WTC11 (cell line): ENCODE data around the gene EME1. TPM values are rescaled to one million over a fixed set of nuclear protein-coding genes. Genes with fewer than 3 reads are reported as not detected.

Experiments used
- ATAC-seq: fragments of 200-7000 bp; cut with Tn5 transposase; 2 replicates; pipeline ENCODE4 v1.10.0; 2021; ENCODE audit warnings: mild to moderate bottlenecking, moderate library complexity
- CTCF ChIA-PET: fragments of 300-600 bp; sonication (Branson Sonifier 250); formaldehyde crosslinking; loops from one replicate; lab custom pipeline; 2021; ENCODE audit warnings: antibody characterized with exemption; lab: Charles Lee
- POLR2A ChIA-PET: fragments of 350-600 bp; sonication (Branson Sonifier 250); formaldehyde crosslinking; loops from one replicate; lab custom pipeline; 2021; ENCODE audit warnings: antibody characterized with exemption; lab: Charles Lee
- DNase-seq: peaks from one replicate; pipeline ENCODE4 v3.0.0; 2021; ENCODE audit warnings: low spot score
- H3K27ac Mint-ChIP-seq: 2 replicates; pipeline ENCODE4 v1.8.0; 2021; ENCODE audit warnings: mixed read lengths
- H3K27me3 Mint-ChIP-seq: 2 replicates; pipeline ENCODE4 v1.8.0; 2021; ENCODE audit warnings: low read depth, mild to moderate bottlenecking, moderate library complexity, mixed read lengths
- H3K36me3 Mint-ChIP-seq: 2 replicates; pipeline ENCODE4 v1.8.0; 2021; ENCODE audit warnings: mixed read lengths
- H3K4me1 Mint-ChIP-seq: 2 replicates; pipeline ENCODE4 v1.8.0; 2022; ENCODE audit warnings: mixed read lengths
- H3K4me3 Mint-ChIP-seq: 2 replicates; pipeline ENCODE4 v1.8.0; 2021; ENCODE audit warnings: mild to moderate bottlenecking, moderate library complexity, mixed read lengths
- H3K9me3 Mint-ChIP-seq: 2 replicates; pipeline ENCODE4 v1.8.0; 2021; ENCODE audit warnings: mixed read lengths
- CREB1 ChIP-seq: sonication (generic); formaldehyde crosslinking; IDR thresholded peaks from 2 replicates; pipeline ENCODE4 v1.8.0; 2023; ENCODE audit warnings: mild to moderate bottlenecking, missing genetic modification reagents
- E2F4 ChIP-seq: sonication (generic); formaldehyde crosslinking; IDR thresholded peaks from 2 replicates; pipeline ENCODE4 v1.8.1; 2022; ENCODE audit warnings: low read depth, mild to moderate bottlenecking, moderate library complexity, missing genetic modification reagents, borderline replicate concordance
- EMX1 ChIP-seq: fragments of 250-450 bp; sonication (Bioruptor Pico); IDR thresholded peaks from 2 replicates; pipeline ENCODE4 v1.8.0; 2021; ENCODE audit warnings: mild to moderate bottlenecking
- FOXK1 ChIP-seq: sonication (generic); formaldehyde crosslinking; IDR thresholded peaks from 2 replicates; pipeline ENCODE4 v1.8.0; 2022; ENCODE audit warnings: mild to moderate bottlenecking, moderate library complexity, missing genetic modification reagents
- KAT7 ChIP-seq: sonication (generic); formaldehyde crosslinking; IDR thresholded peaks from 2 replicates; pipeline ENCODE4 v1.8.1; 2023; ENCODE audit warnings: missing genetic modification reagents, mild to moderate bottlenecking, borderline replicate concordance
- MAX ChIP-seq: sonication (generic); formaldehyde crosslinking; IDR thresholded peaks from 2 replicates; pipeline ENCODE4 v1.8.0; 2022; ENCODE audit warnings: mild to moderate bottlenecking, missing genetic modification reagents
- NR2C2 ChIP-seq: sonication (generic); formaldehyde crosslinking; IDR thresholded peaks from 2 replicates; pipeline ENCODE4 v1.8.0; 2022; ENCODE audit warnings: mild to moderate bottlenecking, missing genetic modification reagents
- RELA ChIP-seq: sonication (generic); formaldehyde crosslinking; IDR thresholded peaks from 2 replicates; pipeline ENCODE4 v1.8.1; 2022; ENCODE audit warnings: missing genetic modification reagents, mild to moderate bottlenecking, borderline replicate concordance
- SMAD3 ChIP-seq: sonication (generic); formaldehyde crosslinking; IDR thresholded peaks from 2 replicates; pipeline ENCODE4 v1.8.0; 2022; ENCODE audit warnings: missing genetic modification reagents, mild to moderate bottlenecking, borderline replicate concordance
- SP1 ChIP-seq: sonication (generic); formaldehyde crosslinking; conservative IDR thresholded peaks from 2 replicates; pipeline ENCODE4 v1.8.1; 2022; ENCODE audit warnings: missing genetic modification reagents
- TEAD4 ChIP-seq: sonication (generic); formaldehyde crosslinking; IDR thresholded peaks from 2 replicates; pipeline ENCODE4 v1.8.0; 2022; ENCODE audit warnings: mild to moderate bottlenecking, missing genetic modification reagents
- ZBTB21 ChIP-seq: sonication (generic); formaldehyde crosslinking; IDR thresholded peaks from 2 replicates; pipeline ENCODE4 v1.8.1; 2023; ENCODE audit warnings: mild to moderate bottlenecking, missing genetic modification reagents, borderline replicate concordance
- ZNF219 ChIP-seq: sonication (generic); formaldehyde crosslinking; IDR thresholded peaks from 2 replicates; pipeline ENCODE4 v1.8.0; 2023; ENCODE audit warnings: missing genetic modification reagents, mild to moderate bottlenecking, borderline replicate concordance
- ZNF416 ChIP-seq: fragments of 250-450 bp; sonication (Bioruptor Pico); IDR thresholded peaks from 2 replicates; pipeline ENCODE4 v1.9.0; 2021; ENCODE audit warnings: mild to moderate bottlenecking, inconsistent platforms
- total RNA-seq: library from RNA; stranded (reverse); gene quantifications from 3 replicates; pipeline ENCODE4 v1.2.3, GENCODE V29; 2021
- TF ChIP-seq, protein P1 (sequence below): sonication (generic); formaldehyde crosslinking; IDR thresholded peaks from 2 replicates; pipeline ENCODE4 v1.8.1; 2022; ENCODE audit warnings: low read depth, missing genetic modification reagents, borderline replicate concordance
- TF ChIP-seq, protein P2 (sequence below): sonication (generic); formaldehyde crosslinking; IDR thresholded peaks from 2 replicates; pipeline ENCODE4 v1.8.1; 2023; ENCODE audit warnings: mild to moderate bottlenecking, missing genetic modification reagents
- TF ChIP-seq, protein P3 (sequence below): sonication (generic); formaldehyde crosslinking; IDR thresholded peaks from 2 replicates; pipeline ENCODE4 v1.8.1; 2022; ENCODE audit warnings: mild to moderate bottlenecking, moderate library complexity, missing genetic modification reagents
- TF ChIP-seq, protein P4 (sequence below): sonication (generic); formaldehyde crosslinking; IDR thresholded peaks from 2 replicates; pipeline ENCODE4 v1.8.0; 2023; ENCODE audit warnings: mild to moderate bottlenecking, missing genetic modification reagents

EME1 gene
- total RNA-seq, 1 experiment from 2014 or later: 24.9 TPM

DNA sequence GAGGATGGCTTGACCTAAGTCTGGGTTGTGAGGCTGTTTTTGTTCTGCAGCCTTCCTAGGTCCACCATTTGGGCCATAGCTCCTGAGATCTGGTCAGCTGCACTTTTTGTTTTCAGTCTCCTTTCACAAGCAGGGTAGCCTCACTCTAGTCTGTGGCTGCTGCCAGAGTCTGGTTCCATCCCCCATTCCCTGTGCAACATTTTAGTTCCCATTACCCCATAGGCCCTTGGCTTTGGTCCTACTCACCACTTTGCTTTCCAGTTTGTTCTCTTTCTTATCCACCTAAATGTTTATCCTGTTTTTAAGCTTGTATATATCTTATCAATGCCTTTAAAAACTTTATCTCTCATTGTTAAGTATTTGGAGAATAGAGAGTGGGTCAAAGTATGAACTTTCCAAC lies 33.6 kb upstream of the EME1 start:
- POLR2A ChIA-PET: no interaction called here
- TF ChIP-seq NR2C2 (CRISPR knock-in tag) (no peak), ZNF416 (no peak), RELA (CRISPR knock-in tag) (no peak), SP1 (CRISPR knock-in tag) (no peak)
- TF ChIP-seq, protein P1, sequence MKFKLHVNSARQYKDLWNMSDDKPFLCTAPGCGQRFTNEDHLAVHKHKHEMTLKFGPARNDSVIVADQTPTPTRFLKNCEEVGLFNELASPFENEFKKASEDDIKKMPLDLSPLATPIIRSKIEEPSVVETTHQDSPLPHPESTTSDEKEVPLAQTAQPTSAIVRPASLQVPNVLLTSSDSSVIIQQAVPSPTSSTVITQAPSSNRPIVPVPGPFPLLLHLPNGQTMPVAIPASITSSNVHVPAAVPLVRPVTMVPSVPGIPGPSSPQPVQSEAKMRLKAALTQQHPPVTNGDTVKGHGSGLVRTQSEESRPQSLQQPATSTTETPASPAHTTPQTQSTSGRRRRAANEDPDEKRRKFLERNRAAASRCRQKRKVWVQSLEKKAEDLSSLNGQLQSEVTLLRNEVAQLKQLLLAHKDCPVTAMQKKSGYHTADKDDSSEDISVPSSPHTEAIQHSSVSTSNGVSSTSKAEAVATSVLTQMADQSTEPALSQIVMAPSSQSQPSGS (CRISPR knock-in tag): no peak
- TF ChIP-seq, protein P2, sequence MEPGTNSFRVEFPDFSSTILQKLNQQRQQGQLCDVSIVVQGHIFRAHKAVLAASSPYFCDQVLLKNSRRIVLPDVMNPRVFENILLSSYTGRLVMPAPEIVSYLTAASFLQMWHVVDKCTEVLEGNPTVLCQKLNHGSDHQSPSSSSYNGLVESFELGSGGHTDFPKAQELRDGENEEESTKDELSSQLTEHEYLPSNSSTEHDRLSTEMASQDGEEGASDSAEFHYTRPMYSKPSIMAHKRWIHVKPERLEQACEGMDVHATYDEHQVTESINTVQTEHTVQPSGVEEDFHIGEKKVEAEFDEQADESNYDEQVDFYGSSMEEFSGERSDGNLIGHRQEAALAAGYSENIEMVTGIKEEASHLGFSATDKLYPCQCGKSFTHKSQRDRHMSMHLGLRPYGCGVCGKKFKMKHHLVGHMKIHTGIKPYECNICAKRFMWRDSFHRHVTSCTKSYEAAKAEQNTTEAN: no peak
- TF ChIP-seq, all 79 proteins: peak for 0
- Mint-ChIP-seq H3K27ac (no peak overlapping the region), H3K27me3 (peaks cover 11% of the 10 kb centered on the region), H3K4me1 (peaks cover 1% of the 10 kb centered on the region), H3K36me3 (peaks cover 3% of the 10 kb centered on the region), H3K9me3 (peaks cover 16% of the 10 kb centered on the region), H3K4me3 (no peak overlapping the region)
- CTCF ChIA-PET: no interaction called here
- ATAC-seq (no peak), DNase-seq (no peak)

DNA sequence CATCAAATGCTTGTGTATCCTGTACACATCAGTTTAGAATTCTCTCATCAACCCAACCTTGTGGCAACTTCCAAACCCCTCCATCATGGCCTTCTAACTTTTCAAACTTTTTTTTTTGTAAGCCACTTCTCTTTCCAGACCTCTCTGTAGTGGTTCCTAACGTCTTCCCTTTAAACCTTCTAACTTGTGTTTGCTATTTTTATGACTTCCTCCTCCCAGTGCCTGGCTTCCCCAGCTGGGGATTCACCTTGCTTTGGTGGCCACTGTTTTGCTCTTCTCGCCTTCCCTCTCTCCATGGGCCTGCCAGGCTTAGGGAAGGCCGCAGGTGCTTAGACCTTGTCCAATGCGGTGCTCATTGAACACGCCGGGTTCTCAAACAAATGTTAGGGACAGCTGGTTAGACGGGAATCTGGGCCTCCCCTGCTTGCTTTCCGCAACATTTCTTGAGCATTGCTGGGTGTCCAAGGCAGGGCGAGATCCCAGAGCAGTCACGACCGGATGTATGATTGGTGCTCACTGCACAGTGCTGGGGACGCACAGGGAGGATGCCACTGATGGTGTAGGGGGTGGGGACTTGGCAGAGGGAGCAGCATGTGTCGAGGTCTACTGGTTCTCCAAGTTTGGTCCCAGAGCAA lies 28.2 kb upstream of the EME1 start:
- peak overlapping the region; percentile 74 for H3K4me3 Mint-ChIP-seq
- no peak overlapping the region for H3K27ac Mint-ChIP-seq
- H3K27me3 Mint-ChIP-seq: peaks cover 16% of the 10 kb centered on the region
- H3K4me1 Mint-ChIP-seq: peaks cover 32% of the 10 kb centered on the region
- POLR2A ChIA-PET: interaction anchor here (0.7 kb wide), 1 partner anchor 325 kb away, joined by 3 read pairs; no protein-coding TSS in a partner anchor
- no peak for ATAC-seq
- no peaks in the 10 kb centered on the region for H3K9me3 Mint-ChIP-seq
- no peak for TF ChIP-seq CREB1 (CRISPR knock-in tag)
- TF ChIP-seq TEAD4: no peak
- TF ChIP-seq FOXK1 (CRISPR knock-in tag): no peak
- no peak for TF ChIP-seq ZBTB21 (CRISPR knock-in tag)
- no peak for TF ChIP-seq KAT7 (CRISPR knock-in tag)
- no peak for TF ChIP-seq NR2C2 (CRISPR knock-in tag)
- DNase-seq: no peak
- no peaks in the 10 kb centered on the region for H3K36me3 Mint-ChIP-seq
- CTCF ChIA-PET: interaction anchor here (4.4 to 5.0 kb wide), 2 partner anchors 11 to 144 kb away, joined by 17 to 26 read pairs; partner anchors contain the start of gene COL1A1

DNA sequence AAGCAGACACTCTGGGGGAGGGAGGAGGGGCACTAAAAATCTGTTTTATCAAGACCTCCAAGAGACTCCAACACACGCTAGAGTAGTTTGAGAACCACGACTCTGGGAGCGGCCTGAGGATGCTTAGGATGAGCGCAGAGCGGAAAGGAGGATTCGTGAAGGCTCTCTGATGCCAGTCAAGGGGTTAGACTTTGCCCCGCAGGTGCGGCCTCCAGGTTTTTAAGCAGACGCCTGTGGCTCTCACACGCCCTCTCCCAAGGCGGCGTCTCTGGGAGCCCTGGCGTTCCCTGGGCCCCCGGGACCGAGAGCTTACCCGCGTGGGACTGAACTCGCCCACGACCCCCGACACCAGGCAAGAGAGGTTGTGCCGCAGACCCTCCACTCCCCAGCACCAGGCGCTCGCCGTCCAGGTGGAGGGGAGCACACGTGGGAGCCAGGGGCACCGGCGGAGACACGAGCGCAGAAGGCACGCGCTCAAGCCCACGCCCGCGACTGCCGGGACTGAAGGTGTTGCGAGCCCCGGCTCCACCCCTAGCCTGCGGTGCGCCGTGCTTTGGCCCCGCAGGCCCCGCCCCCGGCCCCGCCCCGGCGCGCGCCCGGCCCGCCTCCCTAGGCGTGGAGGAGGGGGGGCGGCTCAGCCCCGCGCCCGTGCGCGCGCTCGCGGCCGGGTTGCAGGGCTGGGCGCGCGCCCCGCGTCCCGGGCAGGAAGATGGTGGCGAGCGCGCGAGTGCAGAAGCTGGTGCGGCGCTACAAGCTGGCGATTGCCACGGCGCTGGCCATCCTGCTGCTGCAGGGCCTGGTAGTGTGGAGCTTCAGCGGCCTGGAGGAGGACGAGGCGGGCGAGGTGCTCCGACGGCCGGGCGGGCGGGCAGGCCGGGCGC lies 27.4 kb upstream of the EME1 start, which contains the start of gene XYLT2:
TSS of gene XYLT2 (plus strand) at position 695 of the 881 bp plus-strand sequence. CDS start at position 710, 15 bp downstream.
- Mint-ChIP-seq H3K4me1 (peaks cover 32% of the 10 kb centered on the region), H3K4me3 (peak within 1 kb of the TSS; percentile 93), H3K36me3 (no peaks in the 10 kb centered on the region), H3K27me3 (peaks cover 14% of the 10 kb centered on the region), H3K9me3 (no peaks in the 10 kb centered on the region), H3K27ac (peak within 1 kb of the TSS; percentile 57; the same call in 1 of the 2 replicates)
- peak; percentile 66 for ATAC-seq
- DNase-seq: peak; percentile 82
- POLR2A ChIA-PET: interaction anchor here (0.6 kb wide), 1 partner anchor 1008 kb away, joined by 4 read pairs; no protein-coding TSS in a partner anchor
- CTCF ChIA-PET: interaction anchor here (0.5 to 5.0 kb wide), 13 partner anchors 12 to 251 kb away, joined by 3 to 31 read pairs (median 7); partner anchors contain the start of genes COL1A1, LRRC59 and TMEM92
- peak; percentile 80 for TF ChIP-seq SP1 (CRISPR knock-in tag)
- TF ChIP-seq E2F4 (CRISPR knock-in tag): no peak
- peak; percentile 39 for TF ChIP-seq MAX
- TF ChIP-seq, protein P3, sequence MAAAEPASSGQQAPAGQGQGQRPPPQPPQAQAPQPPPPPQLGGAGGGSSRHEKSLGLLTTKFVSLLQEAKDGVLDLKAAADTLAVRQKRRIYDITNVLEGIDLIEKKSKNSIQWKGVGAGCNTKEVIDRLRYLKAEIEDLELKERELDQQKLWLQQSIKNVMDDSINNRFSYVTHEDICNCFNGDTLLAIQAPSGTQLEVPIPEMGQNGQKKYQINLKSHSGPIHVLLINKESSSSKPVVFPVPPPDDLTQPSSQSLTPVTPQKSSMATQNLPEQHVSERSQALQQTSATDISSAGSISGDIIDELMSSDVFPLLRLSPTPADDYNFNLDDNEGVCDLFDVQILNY: 0 out of 2 replicates have a peak, but pooled peaks have one; percentile 29
- TF ChIP-seq ZNF219 (CRISPR knock-in tag): no peak
- TF ChIP-seq, protein P4, sequence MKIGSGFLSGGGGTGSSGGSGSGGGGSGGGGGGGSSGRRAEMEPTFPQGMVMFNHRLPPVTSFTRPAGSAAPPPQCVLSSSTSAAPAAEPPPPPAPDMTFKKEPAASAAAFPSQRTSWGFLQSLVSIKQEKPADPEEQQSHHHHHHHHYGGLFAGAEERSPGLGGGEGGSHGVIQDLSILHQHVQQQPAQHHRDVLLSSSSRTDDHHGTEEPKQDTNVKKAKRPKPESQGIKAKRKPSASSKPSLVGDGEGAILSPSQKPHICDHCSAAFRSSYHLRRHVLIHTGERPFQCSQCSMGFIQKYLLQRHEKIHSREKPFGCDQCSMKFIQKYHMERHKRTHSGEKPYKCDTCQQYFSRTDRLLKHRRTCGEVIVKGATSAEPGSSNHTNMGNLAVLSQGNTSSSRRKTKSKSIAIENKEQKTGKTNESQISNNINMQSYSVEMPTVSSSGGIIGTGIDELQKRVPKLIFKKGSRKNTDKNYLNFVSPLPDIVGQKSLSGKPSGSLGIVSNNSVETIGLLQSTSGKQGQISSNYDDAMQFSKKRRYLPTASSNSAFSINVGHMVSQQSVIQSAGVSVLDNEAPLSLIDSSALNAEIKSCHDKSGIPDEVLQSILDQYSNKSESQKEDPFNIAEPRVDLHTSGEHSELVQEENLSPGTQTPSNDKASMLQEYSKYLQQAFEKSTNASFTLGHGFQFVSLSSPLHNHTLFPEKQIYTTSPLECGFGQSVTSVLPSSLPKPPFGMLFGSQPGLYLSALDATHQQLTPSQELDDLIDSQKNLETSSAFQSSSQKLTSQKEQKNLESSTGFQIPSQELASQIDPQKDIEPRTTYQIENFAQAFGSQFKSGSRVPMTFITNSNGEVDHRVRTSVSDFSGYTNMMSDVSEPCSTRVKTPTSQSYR: 0 out of 2 replicates have a peak, but pooled peaks have one; percentile 37
- TF ChIP-seq KAT7 (CRISPR knock-in tag): 0 out of 2 replicates have a peak, but pooled peaks have one; percentile 51
- TF ChIP-seq RELA (CRISPR knock-in tag): no peak
- 0 out of 2 replicates have a peak, but pooled peaks have one; percentile 43 for TF ChIP-seq SMAD3 (CRISPR knock-in tag)
- 0 out of 2 replicates have a peak, but pooled peaks have one; percentile 42 for TF ChIP-seq EMX1 (CRISPR knock-in tag)
- TF ChIP-seq FOXK1 (CRISPR knock-in tag): peak; percentile 9; the same call in 1 of the 2 replicates
